K562 (cell line): ENCODE measurements around the gene CHST12. TPM values are rescaled to one million over a fixed set of nuclear protein-coding genes. Genes with fewer than 3 reads are reported as not detected.

Experiments
- BCOR ChIP-seq: fragments of 450-650 bp; IDR thresholded peaks from 2 replicates; pipeline ENCODE4 v1.6.1; 2016
- BRD4 ChIP-seq: fragments of 200-600 bp; sonication (generic); IDR thresholded peaks from 2 replicates; pipeline ENCODE4 v1.6.1; 2017; ENCODE audit warnings: inconsistent platforms
- COPS2 ChIP-seq: fragments of 450-650 bp; conservative IDR thresholded peaks from 2 replicates; pipeline ENCODE4 v1.6.1; 2016; ENCODE audit warnings: mild to moderate bottlenecking, moderate library complexity
- NCOA4 ChIP-seq: fragments of 450-650 bp; IDR thresholded peaks from 2 replicates; pipeline ENCODE4 v1.6.1; 2018; ENCODE audit warnings: mild to moderate bottlenecking; ENCODE audit not compliant: partially characterized antibody
- NFIC ChIP-seq: fragments of 450-650 bp; IDR thresholded peaks from 2 replicates; pipeline ENCODE4 v1.6.1; 2017; ENCODE audit warnings: mild to moderate bottlenecking, inconsistent platforms
- PML ChIP-seq: IDR thresholded peaks from 2 replicates; pipeline ENCODE4 v1.6.1; 2012; ENCODE audit warnings: low read length, inconsistent platforms
- PTRF ChIP-seq: fragments of 450-650 bp; IDR thresholded peaks from 2 replicates; pipeline ENCODE4 v1.6.1; 2016; ENCODE audit warnings: mild to moderate bottlenecking, missing genetic modification characterization, missing compliant biosample characterization
- PYGO2 ChIP-seq: fragments of 450-650 bp; IDR thresholded peaks from 2 replicates; pipeline ENCODE4 v1.6.1; 2016; ENCODE audit warnings: mild to moderate bottlenecking, missing genetic modification characterization, moderate library complexity, missing compliant biosample characterization
- RB1 ChIP-seq: fragments of 450-650 bp; IDR thresholded peaks from 2 replicates; pipeline ENCODE4 v1.6.1; 2017; ENCODE audit warnings: low read depth, mild to moderate bottlenecking
- RBM25 ChIP-seq: fragments of 200-400 bp; formaldehyde crosslinking; IDR thresholded peaks from 2 replicates; pipeline ENCODE4 v1.6.1; 2018; ENCODE audit warnings: low read length, low read depth, moderate library complexity; ENCODE audit not compliant: severe bottlenecking
- SMARCA4 ChIP-seq: fragments of 450-650 bp; IDR thresholded peaks from 2 replicates; pipeline ENCODE4 v1.6.1; 2016
- SMARCE1 ChIP-seq: fragments of 450-650 bp; IDR thresholded peaks from 2 replicates; pipeline ENCODE4 v1.7.1; 2016; ENCODE audit warnings: mild to moderate bottlenecking
- SNIP1 ChIP-seq: fragments of 450-650 bp; IDR thresholded peaks from 2 replicates; pipeline ENCODE4 v1.7.1; 2017; ENCODE audit warnings: low read depth, mild to moderate bottlenecking
- SPI1 ChIP-seq: IDR thresholded peaks from 2 replicates; pipeline ENCODE4 v1.6.1; 2011; ENCODE audit warnings: low read depth, low read length, control low read depth, borderline replicate concordance
- SRSF1 ChIP-seq: fragments of 200-400 bp; formaldehyde crosslinking; IDR thresholded peaks from 2 replicates; pipeline ENCODE4 v1.6.1; 2017; ENCODE audit warnings: mild to moderate bottlenecking, low read depth, low read length, moderate library complexity
- ZNF174 ChIP-seq: fragments of 250-450 bp; sonication (Bioruptor Pico); IDR thresholded peaks from 2 replicates; pipeline ENCODE4 v1.4.0; 2020; ENCODE audit warnings: mild to moderate bottlenecking
- ZNF316 ChIP-seq: fragments of 450-650 bp; IDR thresholded peaks from 2 replicates; pipeline ENCODE4 v1.6.1; 2016
- ZNF583 ChIP-seq: fragments of 250-450 bp; sonication (Bioruptor Pico); IDR thresholded peaks from 2 replicates; pipeline ENCODE4 v1.4.0; 2020
- polyA plus RNA-seq, 8 experiments: library from polyadenylated mRNA; depleted of rRNA in 4 of 8; stranded (reverse) in 5 of 8; unstranded in 3 of 8; fragments of >200 nt; fragmentation: Nextera tagmentation in 2 of 8; fragmentation: Illumina TruSeq in 1 of 8; extraction: Ambion mirVana in 2 of 8; extraction: Trizol in 1 of 8; gene quantifications; 2 replicates each; pipeline versions ENCODE4 v1.2.1 to v1.2.3, GENCODE V29; 2011 to 2014; ENCODE audit warnings: inconsistent platforms in 1 of 8, missing spikeins in 1 of 8
- total RNA-seq, 7 experiments: library from RNA; depleted of rRNA in 6 of 7; stranded (reverse); fragments of >200 nt in 6 of 7; fragmentation: Illumina TruSeq in 2 of 7; extraction: Trizol in 2 of 7; gene quantifications; 2 replicates each; pipeline versions ENCODE4 v1.2.1 to v1.2.3, GENCODE V29; 2011 to 2021; ENCODE audit warnings: low replicate concordance in 1 of 7
- TF ChIP-seq, protein P1 (sequence below): fragments of 450-650 bp; IDR thresholded peaks from 2 replicates; pipeline ENCODE4 v1.6.1; 2016; ENCODE audit warnings: borderline replicate concordance
- TF ChIP-seq, protein P2 (sequence below): fragments of 450-650 bp; formaldehyde crosslinking; IDR thresholded peaks from 2 replicates; pipeline ENCODE4 v1.4.0; 2020; ENCODE audit warnings: mild to moderate bottlenecking, mixed read lengths
- TF ChIP-seq, protein P3 (sequence below): fragments of 150-350 bp; IDR thresholded peaks from 2 replicates; pipeline ENCODE4 v1.6.1; 2014; ENCODE audit warnings: low read depth, mild to moderate bottlenecking, low read length, borderline replicate concordance
- TF ChIP-seq, protein P4 (sequence below): sonication (generic); formaldehyde crosslinking; IDR thresholded peaks from 2 replicates; pipeline ENCODE4 v1.8.0; 2023; ENCODE audit warnings: mild to moderate bottlenecking, missing genetic modification reagents

The CHST12 gene
- total and polyA plus RNA-seq, 9 of the 15 experiments (the other 6 are each of a cell fraction or from before 2014, with no cell fraction given): 0.18 to 19.8 (median 3.6) TPM

DNA sequence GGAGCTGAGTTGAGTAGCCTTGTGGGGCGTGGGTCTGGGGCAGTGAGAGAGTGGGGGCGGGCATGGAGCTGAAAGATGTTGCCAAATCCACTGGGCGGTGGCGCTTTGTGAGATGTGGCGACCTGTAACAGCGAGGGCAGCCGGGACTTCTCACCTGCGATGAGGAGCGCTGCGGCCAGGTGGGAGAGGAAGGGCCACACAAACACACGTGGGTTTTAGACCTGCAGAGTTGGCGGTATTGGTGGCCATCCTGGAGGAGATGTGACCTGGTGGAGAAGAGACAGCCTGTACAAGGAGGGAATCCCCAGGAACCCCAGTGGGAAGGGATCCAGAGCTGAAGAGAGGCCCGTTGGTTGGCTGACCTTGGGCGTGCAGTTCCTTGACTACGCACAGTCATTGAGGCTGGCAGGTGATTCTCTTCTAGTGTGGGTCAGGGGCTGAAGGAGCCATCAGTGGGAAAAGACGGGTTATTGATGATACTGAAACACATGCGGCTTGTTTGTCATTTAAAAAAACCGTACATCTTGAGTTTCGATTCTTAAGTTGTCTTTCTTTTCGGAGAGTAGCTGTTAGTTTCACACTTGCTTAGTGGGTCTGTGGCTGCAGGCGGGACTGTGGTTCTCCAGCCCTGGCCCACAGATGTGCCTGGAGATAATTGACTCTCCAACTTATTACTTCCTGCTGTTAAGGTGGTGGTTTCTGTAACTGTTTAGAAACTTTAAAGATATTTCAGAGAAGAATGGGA lies 2.4 kb downstream of the CHST12 start (continued):
- TF ChIP-seq SNIP1: no peak
- no peak for TF ChIP-seq ZNF583 (CRISPR knock-in tag)
- TF ChIP-seq, protein P1, sequence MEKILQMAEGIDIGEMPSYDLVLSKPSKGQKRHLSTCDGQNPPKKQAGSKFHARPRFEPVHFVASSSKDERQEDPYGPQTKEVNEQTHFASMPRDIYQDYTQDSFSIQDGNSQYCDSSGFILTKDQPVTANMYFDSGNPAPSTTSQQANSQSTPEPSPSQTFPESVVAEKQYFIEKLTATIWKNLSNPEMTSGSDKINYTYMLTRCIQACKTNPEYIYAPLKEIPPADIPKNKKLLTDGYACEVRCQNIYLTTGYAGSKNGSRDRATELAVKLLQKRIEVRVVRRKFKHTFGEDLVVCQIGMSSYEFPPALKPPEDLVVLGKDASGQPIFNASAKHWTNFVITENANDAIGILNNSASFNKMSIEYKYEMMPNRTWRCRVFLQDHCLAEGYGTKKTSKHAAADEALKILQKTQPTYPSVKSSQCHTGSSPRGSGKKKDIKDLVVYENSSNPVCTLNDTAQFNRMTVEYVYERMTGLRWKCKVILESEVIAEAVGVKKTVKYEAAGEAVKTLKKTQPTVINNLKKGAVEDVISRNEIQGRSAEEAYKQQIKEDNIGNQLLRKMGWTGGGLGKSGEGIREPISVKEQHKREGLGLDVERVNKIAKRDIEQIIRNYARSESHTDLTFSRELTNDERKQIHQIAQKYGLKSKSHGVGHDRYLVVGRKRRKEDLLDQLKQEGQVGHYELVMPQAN: no peak
- no peak for TF ChIP-seq RB1
- no peak for TF ChIP-seq RBM25
- no peak for TF ChIP-seq ZNF174 (CRISPR knock-in tag)
- TF ChIP-seq BRD4: no peak
- no peak for TF ChIP-seq ZNF316
- TF ChIP-seq SMARCE1: peak; percentile 55; the same call in 1 of the 2 replicates
- no peak for TF ChIP-seq NCOA4
- no peak for TF ChIP-seq BCOR
- peak; percentile 23; the same call in 1 of the 2 replicates for TF ChIP-seq PML
- TF ChIP-seq SMARCA4: peak; percentile 68; the same call in 1 of the 2 replicates
- no peak for TF ChIP-seq PTRF (tag)
- no peak for TF ChIP-seq NFIC
- no peak for TF ChIP-seq SPI1
- no peak for TF ChIP-seq COPS2
- TF ChIP-seq, protein P2, sequence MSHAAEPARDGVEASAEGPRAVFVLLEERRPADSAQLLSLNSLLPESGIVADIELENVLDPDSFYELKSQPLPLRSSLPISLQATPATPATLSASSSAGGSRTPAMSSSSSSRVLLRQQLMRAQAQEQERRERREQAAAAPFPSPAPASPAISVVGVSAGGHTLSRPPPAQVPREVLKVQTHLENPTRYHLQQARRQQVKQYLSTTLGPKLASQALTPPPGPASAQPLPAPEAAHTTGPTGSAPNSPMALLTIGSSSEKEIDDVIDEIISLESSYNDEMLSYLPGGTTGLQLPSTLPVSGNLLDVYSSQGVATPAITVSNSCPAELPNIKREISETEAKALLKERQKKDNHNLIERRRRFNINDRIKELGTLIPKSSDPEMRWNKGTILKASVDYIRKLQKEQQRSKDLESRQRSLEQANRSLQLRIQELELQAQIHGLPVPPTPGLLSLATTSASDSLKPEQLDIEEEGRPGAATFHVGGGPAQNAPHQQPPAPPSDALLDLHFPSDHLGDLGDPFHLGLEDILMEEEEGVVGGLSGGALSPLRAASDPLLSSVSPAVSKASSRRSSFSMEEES (CRISPR knock-in tag): no peak
- no peak for TF ChIP-seq SRSF1
- TF ChIP-seq, protein P3, sequence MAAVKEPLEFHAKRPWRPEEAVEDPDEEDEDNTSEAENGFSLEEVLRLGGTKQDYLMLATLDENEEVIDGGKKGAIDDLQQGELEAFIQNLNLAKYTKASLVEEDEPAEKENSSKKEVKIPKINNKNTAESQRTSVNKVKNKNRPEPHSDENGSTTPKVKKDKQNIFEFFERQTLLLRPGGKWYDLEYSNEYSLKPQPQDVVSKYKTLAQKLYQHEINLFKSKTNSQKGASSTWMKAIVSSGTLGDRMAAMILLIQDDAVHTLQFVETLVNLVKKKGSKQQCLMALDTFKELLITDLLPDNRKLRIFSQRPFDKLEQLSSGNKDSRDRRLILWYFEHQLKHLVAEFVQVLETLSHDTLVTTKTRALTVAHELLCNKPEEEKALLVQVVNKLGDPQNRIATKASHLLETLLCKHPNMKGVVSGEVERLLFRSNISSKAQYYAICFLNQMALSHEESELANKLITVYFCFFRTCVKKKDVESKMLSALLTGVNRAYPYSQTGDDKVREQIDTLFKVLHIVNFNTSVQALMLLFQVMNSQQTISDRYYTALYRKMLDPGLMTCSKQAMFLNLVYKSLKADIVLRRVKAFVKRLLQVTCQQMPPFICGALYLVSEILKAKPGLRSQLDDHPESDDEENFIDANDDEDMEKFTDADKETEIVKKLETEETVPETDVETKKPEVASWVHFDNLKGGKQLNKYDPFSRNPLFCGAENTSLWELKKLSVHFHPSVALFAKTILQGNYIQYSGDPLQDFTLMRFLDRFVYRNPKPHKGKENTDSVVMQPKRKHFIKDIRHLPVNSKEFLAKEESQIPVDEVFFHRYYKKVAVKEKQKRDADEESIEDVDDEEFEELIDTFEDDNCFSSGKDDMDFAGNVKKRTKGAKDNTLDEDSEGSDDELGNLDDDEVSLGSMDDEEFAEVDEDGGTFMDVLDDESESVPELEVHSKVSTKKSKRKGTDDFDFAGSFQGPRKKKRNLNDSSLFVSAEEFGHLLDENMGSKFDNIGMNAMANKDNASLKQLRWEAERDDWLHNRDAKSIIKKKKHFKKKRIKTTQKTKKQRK: no peak
- TF ChIP-seq, protein P4, sequence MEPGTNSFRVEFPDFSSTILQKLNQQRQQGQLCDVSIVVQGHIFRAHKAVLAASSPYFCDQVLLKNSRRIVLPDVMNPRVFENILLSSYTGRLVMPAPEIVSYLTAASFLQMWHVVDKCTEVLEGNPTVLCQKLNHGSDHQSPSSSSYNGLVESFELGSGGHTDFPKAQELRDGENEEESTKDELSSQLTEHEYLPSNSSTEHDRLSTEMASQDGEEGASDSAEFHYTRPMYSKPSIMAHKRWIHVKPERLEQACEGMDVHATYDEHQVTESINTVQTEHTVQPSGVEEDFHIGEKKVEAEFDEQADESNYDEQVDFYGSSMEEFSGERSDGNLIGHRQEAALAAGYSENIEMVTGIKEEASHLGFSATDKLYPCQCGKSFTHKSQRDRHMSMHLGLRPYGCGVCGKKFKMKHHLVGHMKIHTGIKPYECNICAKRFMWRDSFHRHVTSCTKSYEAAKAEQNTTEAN (CRISPR knock-in tag): no peak
- no peak for TF ChIP-seq PYGO2
